HG02852 (cell line): ENCODE data around the gene ARRDC3.
A peak's percentile ranks its signal among the peaks of the same experiment; 100 is the strongest.
"Not testable (repeated sequence)": the region's sequence is repeated elsewhere in the genome, so short reads cannot be mapped to it uniquely, and the experiment has no call there.

ENCODE experiments used
- ATAC-seq: cut with Tn5 transposase; IDR thresholded peaks from one replicate; pipeline ENCODE4 v1.9.1; 2021; ENCODE audit warnings: mild to moderate bottlenecking, moderate library complexity; ENCODE audit not compliant: unreplicated experiment

Gene ARRDC3

GRCh38 chr5:91383027-91383955, at the start of gene ARRDC3:
TSS of gene ARRDC3 (minus strand) at chr5:91383317. CDS start at chr5:91383092, 225 bp downstream.
- ATAC-seq, result peak; percentile 48

- ATAC-seq, result no peak
Observed at GRCh38 chr5:91430949-91431348, 47.8 kb upstream of the ARRDC3 start.

- ATAC-seq, result no peak
Observed at GRCh38 chr5:91424638-91425436, 41.7 kb upstream of the ARRDC3 start.

GRCh38 chr5:91423871-91424270, 40.8 kb upstream of the ARRDC3 start:
- no peak for ATAC-seq

- ATAC-seq, result no peak
Observed at GRCh38 chr5:91420879-91421278, 37.8 kb upstream of the ARRDC3 start.

- ATAC-seq, result no peak
Observed at GRCh38 chr5:91419571-91420537, 36.7 kb upstream of the ARRDC3 start.

- ATAC-seq, result no peak
Observed at GRCh38 chr5:91419136-91419535, 36.0 kb upstream of the ARRDC3 start.

- no peak for ATAC-seq
Observed at GRCh38 chr5:91418158-91418557, 35.0 kb upstream of the ARRDC3 start.

- ATAC-seq, result no peak
Observed at GRCh38 chr5:91417219-91417618, 34.1 kb upstream of the ARRDC3 start.

- ATAC-seq, result no peak
Observed at GRCh38 chr5:91416491-91416890, 33.4 kb upstream of the ARRDC3 start.

GRCh38 chr5:91409304-91409703, 26.2 kb upstream of the ARRDC3 start:
- no peak for ATAC-seq

- ATAC-seq, result no peak
Observed at GRCh38 chr5:91408710-91409109, 25.6 kb upstream of the ARRDC3 start.

GRCh38 chr5:91407204-91407603, 24.1 kb upstream of the ARRDC3 start:
- no peak for ATAC-seq

- no peak for ATAC-seq
Observed at GRCh38 chr5:91403438-91403837, 20.3 kb upstream of the ARRDC3 start.

- ATAC-seq, result no peak
Observed at GRCh38 chr5:91401175-91401574, 18.1 kb upstream of the ARRDC3 start.

GRCh38 chr5:91397791-91398190, 14.7 kb upstream of the ARRDC3 start:
- peak; percentile 65 for ATAC-seq

GRCh38 chr5:91390268-91390667, 7.2 kb upstream of the ARRDC3 start:
- no peak for ATAC-seq

GRCh38 chr5:91389555-91389954, 6.4 kb upstream of the ARRDC3 start:
- ATAC-seq, result not testable (repeated sequence)

- no peak for ATAC-seq
Observed at GRCh38 chr5:91388362-91388761, 5.2 kb upstream of the ARRDC3 start.

- no peak for ATAC-seq
Observed at GRCh38 chr5:91386120-91386519, 3.0 kb upstream of the ARRDC3 start.

- ATAC-seq, result not testable (repeated sequence)
Observed at GRCh38 chr5:91385596-91385995, 2.5 kb upstream of the ARRDC3 start.
